Measurements from ENCODE around the gene EGFL6. TPM values are rescaled to one million over a fixed set of nuclear protein-coding genes. Genes with fewer than 3 reads are reported as not detected.
A peak's percentile ranks its signal among the peaks of the same experiment; 100 is the strongest.

Gene EGFL6
- total and polyA plus RNA-seq, 2 of the 13 experiments (the other 11 are each of a cell fraction or from before 2014, with no cell fraction given): not detected

DNA sequence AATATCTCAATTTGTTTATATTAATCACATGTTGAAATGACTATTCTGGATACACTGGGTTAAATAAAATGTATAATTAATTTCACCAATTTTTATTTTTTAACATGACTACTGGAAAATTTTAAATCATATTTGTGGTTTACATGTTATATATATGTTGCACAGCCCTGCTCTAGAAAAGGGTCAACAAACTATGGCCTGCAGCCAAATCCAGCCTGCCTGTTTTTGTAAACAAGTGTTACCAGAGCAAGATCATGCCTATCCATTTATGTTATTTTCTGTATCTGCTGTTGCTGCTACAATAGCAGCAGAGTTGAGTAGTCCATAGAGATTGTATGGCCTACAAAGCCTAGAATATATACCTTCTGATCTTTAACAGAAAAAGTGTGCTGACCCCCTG lies 84.7 kb downstream of the EGFL6 start:
- FAIRE-seq (no peak), ATAC-seq (no peak), DNase-seq (ENCODE audit: low spot score) (no peak)
- H4K20me1 ChIP-seq (ENCODE audit: insufficient read depth, low read length): no peaks in the 10 kb centered on the region
- peaks cover 10% of the 10 kb centered on the region for H3K4me1 ChIP-seq (ENCODE audit: insufficient read depth, low read length)
- H3K9ac ChIP-seq (ENCODE audit: insufficient read depth, low read depth, low read length): peak overlapping the region; percentile 68
- no peaks in the 10 kb centered on the region for H3K36me3 ChIP-seq (replicated peaks in 1 of 2; ENCODE audit: control insufficient read depth in 1 of 2, insufficient read depth in 2 of 2, low read length in 2 of 2)
- intact Hi-C loops (cut with micrococcal nuclease; ENCODE audit: unreplicated experiment) (no loop called here), in situ Hi-C loops (cut with HindIII; ENCODE audit: extremely low pct_ligation_motif_present, low pct_unique_long_range_greater_than_20kb) (loop anchor here (5.0 kb wide), 1 partner anchor 373 kb away; the partner anchor contains the start of gene GEMIN8)
- H3K4me2 ChIP-seq (ENCODE audit: low read depth, low read length): peak overlapping the region; percentile 67
- H3K4me3 ChIP-seq (replicated peaks in 1 of 3; ENCODE audit: insufficient read depth in 1 of 3, low read depth in 2 of 3, low read length in 3 of 3): peak overlapping the region; percentile 60 to 74 (median 68); a peak in 4 of 6 replicates
- ChIA-PET POLR2A (interaction anchor here (1.6 kb wide), 1 partner anchor 81 kb away, joined by 11 read pairs; the partner anchor contains the start of genes OFD1 and TRAPPC2), CTCF (ENCODE audit: low intra/inter-chr PET ratio, low total read pairs) (no interaction called here)
- H3K79me2 ChIP-seq (ENCODE audit: insufficient read depth, low read length): no peaks in the 10 kb centered on the region
- H2AFZ ChIP-seq (ENCODE audit: low read length): no peak overlapping the region
- H3K27ac ChIP-seq (ENCODE audit: extremely low read length, insufficient read depth, low read length): peak overlapping the region; percentile 74
- no peaks in the 10 kb centered on the region for H3K9me3 ChIP-seq (ENCODE audit: low read length)
- BruUV-seq (replicated peaks): no TSS peak
- TF ChIP-seq ZNF577 (CRISPR knock-in tag; IDR thresholded peaks at IDR 0.05; ENCODE audit: borderline replicate concordance, low read depth) (no peak), GZF1 (CRISPR knock-in tag; IDR thresholded peaks at IDR 0.05) (no peak), JDP2 (CRISPR knock-in tag; IDR thresholded peaks at IDR 0.05; ENCODE audit: borderline replicate concordance) (no peak)
- H3K27me3 ChIP-seq (ENCODE audit: control insufficient read depth in 1 of 2, insufficient read depth in 2 of 2, low read length in 2 of 2): no peaks in the 10 kb centered on the region

DNA sequence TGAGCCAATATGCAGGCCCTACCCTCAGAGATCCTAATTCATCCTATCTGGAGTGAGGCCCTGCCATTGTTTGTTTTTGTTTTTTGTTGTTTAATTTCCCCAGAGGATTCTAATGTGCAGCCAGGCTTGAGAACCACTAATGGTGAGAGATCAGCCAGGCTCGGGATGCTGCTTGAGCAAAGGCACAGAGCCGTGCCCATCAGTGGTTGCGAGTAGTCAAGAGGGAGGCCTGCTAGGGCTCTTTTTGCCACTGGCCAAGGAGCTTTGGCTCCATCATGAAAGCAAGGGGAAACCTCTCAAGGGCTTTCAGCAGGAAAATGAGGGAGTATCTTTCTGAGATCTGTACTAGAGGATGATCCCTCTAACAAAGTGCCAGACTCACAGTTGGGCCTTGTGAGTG lies 86.3 kb downstream of the EGFL6 start:
- no peak for DNase-seq (ENCODE audit: low spot score)
- FAIRE-seq: no peak
- no TSS peak for BruUV-seq (replicated peaks)
- no peak for TF ChIP-seq KLF6 (CRISPR knock-in tag; IDR thresholded peaks at IDR 0.05)
- TF ChIP-seq XBP1 (CRISPR knock-in tag; IDR thresholded peaks at IDR 0.05): no peak
- TF ChIP-seq, protein P1, sequence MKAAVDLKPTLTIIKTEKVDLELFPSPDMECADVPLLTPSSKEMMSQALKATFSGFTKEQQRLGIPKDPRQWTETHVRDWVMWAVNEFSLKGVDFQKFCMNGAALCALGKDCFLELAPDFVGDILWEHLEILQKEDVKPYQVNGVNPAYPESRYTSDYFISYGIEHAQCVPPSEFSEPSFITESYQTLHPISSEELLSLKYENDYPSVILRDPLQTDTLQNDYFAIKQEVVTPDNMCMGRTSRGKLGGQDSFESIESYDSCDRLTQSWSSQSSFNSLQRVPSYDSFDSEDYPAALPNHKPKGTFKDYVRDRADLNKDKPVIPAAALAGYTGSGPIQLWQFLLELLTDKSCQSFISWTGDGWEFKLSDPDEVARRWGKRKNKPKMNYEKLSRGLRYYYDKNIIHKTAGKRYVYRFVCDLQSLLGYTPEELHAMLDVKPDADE (CRISPR knock-in tag; IDR thresholded peaks at IDR 0.05): no peak
- TF ChIP-seq, protein P2, sequence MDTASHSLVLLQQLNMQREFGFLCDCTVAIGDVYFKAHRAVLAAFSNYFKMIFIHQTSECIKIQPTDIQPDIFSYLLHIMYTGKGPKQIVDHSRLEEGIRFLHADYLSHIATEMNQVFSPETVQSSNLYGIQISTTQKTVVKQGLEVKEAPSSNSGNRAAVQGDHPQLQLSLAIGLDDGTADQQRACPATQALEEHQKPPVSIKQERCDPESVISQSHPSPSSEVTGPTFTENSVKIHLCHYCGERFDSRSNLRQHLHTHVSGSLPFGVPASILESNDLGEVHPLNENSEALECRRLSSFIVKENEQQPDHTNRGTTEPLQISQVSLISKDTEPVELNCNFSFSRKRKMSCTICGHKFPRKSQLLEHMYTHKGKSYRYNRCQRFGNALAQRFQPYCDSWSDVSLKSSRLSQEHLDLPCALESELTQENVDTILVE (CRISPR knock-in tag; IDR thresholded peaks at IDR 0.05): no peak
- no peak for TF ChIP-seq ZFP1 (CRISPR knock-in tag; IDR thresholded peaks at IDR 0.05)
- no peak for TF ChIP-seq POLR2AphosphoS5 (IDR thresholded peaks at IDR 0.05; ENCODE audit: low read depth, low read length)
- no peak for TF ChIP-seq ZNF556 (CRISPR knock-in tag; IDR thresholded peaks at IDR 0.05; ENCODE audit: borderline replicate concordance)
- TF ChIP-seq SMARCE1 (IDR thresholded peaks at IDR 0.05; ENCODE audit: borderline replicate concordance): no peak
- TF ChIP-seq, protein P3, sequence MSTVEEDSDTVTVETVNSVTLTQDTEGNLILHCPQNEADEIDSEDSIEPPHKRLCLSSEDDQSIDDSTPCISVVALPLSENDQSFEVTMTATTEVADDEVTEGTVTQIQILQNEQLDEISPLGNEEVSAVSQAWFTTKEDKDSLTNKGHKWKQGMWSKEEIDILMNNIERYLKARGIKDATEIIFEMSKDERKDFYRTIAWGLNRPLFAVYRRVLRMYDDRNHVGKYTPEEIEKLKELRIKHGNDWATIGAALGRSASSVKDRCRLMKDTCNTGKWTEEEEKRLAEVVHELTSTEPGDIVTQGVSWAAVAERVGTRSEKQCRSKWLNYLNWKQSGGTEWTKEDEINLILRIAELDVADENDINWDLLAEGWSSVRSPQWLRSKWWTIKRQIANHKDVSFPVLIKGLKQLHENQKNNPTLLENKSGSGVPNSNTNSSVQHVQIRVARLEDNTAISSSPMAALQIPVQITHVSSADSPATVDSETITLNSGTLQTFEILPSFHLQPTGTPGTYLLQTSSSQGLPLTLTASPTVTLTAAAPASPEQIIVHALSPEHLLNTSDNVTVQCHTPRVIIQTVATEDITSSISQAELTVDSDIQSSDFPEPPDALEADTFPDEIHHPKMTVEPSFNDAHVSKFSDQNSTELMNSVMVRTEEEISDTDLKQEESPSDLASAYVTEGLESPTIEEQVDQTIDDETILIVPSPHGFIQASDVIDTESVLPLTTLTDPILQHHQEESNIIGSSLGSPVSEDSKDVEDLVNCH (CRISPR knock-in tag; IDR thresholded peaks at IDR 0.05): no peak
- no peak for TF ChIP-seq ZMYM2 (CRISPR knock-in tag; IDR thresholded peaks at IDR 0.05)
- no peak for TF ChIP-seq ZNF781 (CRISPR knock-in tag; IDR thresholded peaks at IDR 0.05; ENCODE audit: borderline replicate concordance, not compliant biosample characterization)
- no peak for TF ChIP-seq CBX5 (CRISPR knock-in tag; IDR thresholded peaks at IDR 0.05; ENCODE audit: borderline replicate concordance)
- no peak for TF ChIP-seq ZNF7 (CRISPR knock-in tag; IDR thresholded peaks at IDR 0.05)
- TF ChIP-seq ZNF709 (CRISPR knock-in tag; IDR thresholded peaks at IDR 0.05): no peak
- ChIA-PET CTCF (ENCODE audit: low intra/inter-chr PET ratio, low total read pairs) (no interaction called here), POLR2A (no interaction called here)
- WGBS (ENCODE audit: low lambda C conversion rate): no CpG with 5 or more reads among the region's 3 CpGs
- H2AFZ ChIP-seq (ENCODE audit: low read length): no peak overlapping the region
- no peak for ATAC-seq
- H3K27ac ChIP-seq (ENCODE audit: extremely low read length, insufficient read depth, low read length): no peak overlapping the region
- H3K36me3 ChIP-seq (replicated peaks in 1 of 2; ENCODE audit: control insufficient read depth in 1 of 2, insufficient read depth in 2 of 2, low read length in 2 of 2): no peaks in the 10 kb centered on the region
- H3K9me3 ChIP-seq (ENCODE audit: low read length): no peaks in the 10 kb centered on the region
- no peaks in the 10 kb centered on the region for H4K20me1 ChIP-seq (ENCODE audit: insufficient read depth, low read length)
- no peak overlapping the region for H3K4me2 ChIP-seq (ENCODE audit: low read depth, low read length)
- H3K9ac ChIP-seq (ENCODE audit: insufficient read depth, low read depth, low read length): no peak overlapping the region
- no peaks in the 10 kb centered on the region for H3K79me2 ChIP-seq (ENCODE audit: insufficient read depth, low read length)
- H3K4me3 ChIP-seq (replicated peaks in 1 of 3; ENCODE audit: insufficient read depth in 1 of 3, low read depth in 2 of 3, low read length in 3 of 3): no peak overlapping the region
- in situ Hi-C loops (cut with HindIII; ENCODE audit: extremely low pct_ligation_motif_present, low pct_unique_long_range_greater_than_20kb): no loop called here
- peaks cover 12% of the 10 kb centered on the region for H3K4me1 ChIP-seq (ENCODE audit: insufficient read depth, low read length)
- H3K27me3 ChIP-seq (ENCODE audit: control insufficient read depth in 1 of 2, insufficient read depth in 2 of 2, low read length in 2 of 2): no peaks in the 10 kb centered on the region
- intact Hi-C loops (cut with micrococcal nuclease; ENCODE audit: unreplicated experiment): no loop called here
